HCT116 (cell line): Measurements from ENCODE around the gene TPM4.

Experiments used
- CTCF ChIP-seq, 3 experiments: fragments of 200-600 bp in 1 of 3; sonication (generic) in 1 of 3; IDR thresholded peaks in 2 of 3; conservative IDR thresholded peaks in 1 of 3; 2 replicates each; pipeline ENCODE4 v1.5.1; 2012 to 2017; ENCODE audit warnings: low read depth in 2 of 3, low read length in 2 of 3, antibody characterized with exemption in 1 of 3, borderline replicate concordance in 1 of 3, control low read depth in 1 of 3, mild to moderate bottlenecking in 1 of 3, mixed read lengths in 1 of 3, mixed run types in 1 of 3, moderate library complexity in 1 of 3; ENCODE audit not compliant: insufficient read depth in 1 of 3
- EZH2 ChIP-seq: fragments of 200-600 bp; sonication (generic); IDR thresholded peaks from 2 replicates; pipeline ENCODE4 v1.6.1; 2017; ENCODE audit warnings: antibody characterized with exemption, mixed run types
- RAD21 ChIP-seq: IDR thresholded peaks from 2 replicates; pipeline ENCODE4 v1.6.1; 2012; ENCODE audit warnings: low read depth, mild to moderate bottlenecking
- SIN3A ChIP-seq: IDR thresholded peaks from 2 replicates; pipeline ENCODE4 v1.6.1; 2012; ENCODE audit warnings: low read depth

GRCh38 chr19:16068696-16069259, 7.5 kb upstream of the TPM4 start:
- no peak for TF ChIP-seq EZH2
- no peak for TF ChIP-seq CTCF (IDR thresholded peaks at IDR 0.05 in 2 of 3, conservative IDR thresholded peaks at IDR 0.05 in 1 of 3; ENCODE audit: borderline replicate concordance in 1 of 3, insufficient read depth in 1 of 3, low read depth in 2 of 3, low read length in 2 of 3)
- no peak for TF ChIP-seq RAD21
- TF ChIP-seq SIN3A = no peak
